Right lobe of liver (tissue), 6 donors: ENCODE measurements around the gene SV2B. TPM values are rescaled to one million over a fixed set of nuclear protein-coding genes. Genes with fewer than 3 reads are reported as not detected.

Experiments used
- ATAC-seq, 4 donors: fragments of 200-7000 bp; cut with Tn5 transposase; one replicate each; pipeline ENCODE4 v1.9.1; 2020; ENCODE audit warnings: mild to moderate bottlenecking in 4 of 4, moderate library complexity in 4 of 4
- DNase-seq, 3 donors: peaks; one replicate each; pipeline ENCODE4 v3.0.0-alpha.2; 2020
- H3K27ac ChIP-seq, 3 donors: fragments of 200-600 bp; one replicate each; pipeline ENCODE4 v1.8.0; 2022
- H3K27me3 ChIP-seq, 2 donors: fragments of 200-600 bp; one replicate each; pipeline ENCODE4 v1.8.0; 2022
- H3K36me3 ChIP-seq, 4 donors: fragments of 200-600 bp; sonication (generic) in 1 of 4; one replicate each; pipeline versions ENCODE4 v1.5.1 to v1.8.0; 2017 to 2022; ENCODE audit warnings: control low read depth in 1 of 4
- H3K4me1 ChIP-seq, 4 donors: fragments of 200-600 bp; sonication (generic) in 1 of 4; one replicate each; pipeline versions ENCODE4 v1.5.1 to v1.8.0; 2017 to 2022; ENCODE audit warnings: control low read depth in 1 of 4
- H3K4me3 ChIP-seq, 3 donors: fragments of 200-600 bp; one replicate each; pipeline ENCODE4 v1.8.0; 2022
- H3K9me3 ChIP-seq, 4 donors: fragments of 200-600 bp; sonication (generic) in 1 of 4; one replicate each; pipeline versions ENCODE4 v1.5.1 to v1.8.0; 2017 to 2022; ENCODE audit warnings: control low read depth in 1 of 4
- CTCF ChIP-seq, 4 donors: fragments of 200-600 bp in 3 of 4; fragments of 450-650 bp in 1 of 4; IDR thresholded peaks; one replicate each; pipeline versions ENCODE4 v1.5.1 to v1.8.0; 2016 to 2022; ENCODE audit warnings: antibody characterized with exemption in 4 of 4, mild to moderate bottlenecking in 2 of 4
- POLR2A ChIP-seq: fragments of 450-650 bp; IDR thresholded peaks from one replicate; pipeline ENCODE4 v1.6.1; 2017; ENCODE audit warnings: antibody characterized with exemption, mild to moderate bottlenecking
- WGBS: methylation state at CpG from one replicate; pipeline ENCODE4 v1.1.6; 2018; ENCODE audit warnings: low coverage, low lambda C conversion rate; ENCODE audit not compliant: insufficient coverage; ENCODE audit errors: missing lambda C conversion rate; 5-methylcytosine and 5-hydroxymethylcytosine counted together
- intact Hi-C, 2 donors: fragments of 100-400 bp; cut with DNase I; formaldehyde crosslinking; loops; one replicate each; pipeline versions ENCODE4 v1.11.2 to v1.14.1; 2022
- total RNA-seq, 6 experiments: library from RNA; depleted of rRNA in 2 of 6; stranded (reverse); fragments of >200 nt in 2 of 6; fragmentation: NEBNext Ultra II Directional in 3 of 6; extraction: Animal tissue kit (Norgen Biotek cat#: 25700) in 3 of 6; gene quantifications; one replicate each; pipeline versions ENCODE4 v1.1.0 to v1.2.4, GENCODE V29; 2016 to 2023
- donor health status: DM: no; HTN: yes; CAD: no.
- donor health status: DM: no; HTN: no; CAD: no.
- donor health status: DM: no; HTN: no; CAD: no.
- donor health status: DM: no; HTN: yes; CAD: no.
- donor health status: DM: no; HTN: yes; CAD: no.

SV2B gene
- total RNA-seq, 6 experiments from 2014 or later, result 0.06 to 0.81 (median 0.18) TPM; not detected in 1

- DNase-seq (no peak), ATAC-seq (no peak)
- H3K27ac ChIP-seq, result no peak overlapping the region
- no peak overlapping the region for H3K4me3 ChIP-seq
- H3K9me3 ChIP-seq, result no peaks in the 10 kb centered on the region
- TF ChIP-seq CTCF (IDR thresholded peaks at IDR 0.05) (no peak), POLR2A (no peak)
- H3K4me1 ChIP-seq, result no peaks in the 10 kb centered on the region
- H3K27me3 ChIP-seq, result no peaks in the 10 kb centered on the region
- H3K36me3 ChIP-seq, result no peaks in the 10 kb centered on the region
- intact Hi-C loops, result no loop called here
- 69% methylated on average over 10 of the region's 12 CpGs for WGBS
These were observed 18.9 kb downstream of the SV2B start for GRCh38 chr15:91118817-91119590.

GRCh38 chr15:91122296-91122695 is 22.2 kb downstream of the SV2B start:
- H3K27ac ChIP-seq, result no peak overlapping the region
- ATAC-seq (no peak), DNase-seq (no peak)
- TF ChIP-seq CTCF (IDR thresholded peaks at IDR 0.05), result no peak
- WGBS, result 29% methylated on average over 1 of the region's 1 CpG
- no peaks in the 10 kb centered on the region for H3K4me1 ChIP-seq
- no peaks in the 10 kb centered on the region for H3K27me3 ChIP-seq
- no peaks in the 10 kb centered on the region for H3K36me3 ChIP-seq
- H3K4me3 ChIP-seq, result no peak overlapping the region
- intact Hi-C loops, result no loop called here
- no peaks in the 10 kb centered on the region for H3K9me3 ChIP-seq

GRCh38 chr15:91124132-91124531 is 24.1 kb downstream of the SV2B start:
- 51% methylated on average over 5 of the region's 5 CpGs for WGBS
- no peak for ATAC-seq

GRCh38 chr15:91125162-91125561 is 25.1 kb downstream of the SV2B start:
- 52% methylated on average over 5 of the region's 7 CpGs for WGBS
- Histone ChIP-seq H3K4me1 (no peaks in the 10 kb centered on the region), H3K4me3 (no peak overlapping the region), H3K36me3 (no peaks in the 10 kb centered on the region), H3K27me3 (no peaks in the 10 kb centered on the region), H3K9me3 (no peaks in the 10 kb centered on the region), H3K27ac (no peak overlapping the region)
- intact Hi-C loops, result no loop called here
- no peak for DNase-seq
- ATAC-seq, result no peak
- TF ChIP-seq CTCF (IDR thresholded peaks at IDR 0.05), result no peak
- TF ChIP-seq POLR2A, result no peak

More at GRCh38 chr15:91124132-91124531, 24.1 kb downstream of the SV2B start:
- no peaks in the 10 kb centered on the region for H3K36me3 ChIP-seq
- intact Hi-C loops, result no loop called here
- TF ChIP-seq POLR2A (no peak), CTCF (IDR thresholded peaks at IDR 0.05) (no peak)
- no peaks in the 10 kb centered on the region for H3K9me3 ChIP-seq
- H3K4me1 ChIP-seq, result no peaks in the 10 kb centered on the region
- no peak for DNase-seq
- no peak overlapping the region for H3K27ac ChIP-seq
- H3K4me3 ChIP-seq, result no peak overlapping the region
- H3K27me3 ChIP-seq, result no peaks in the 10 kb centered on the region
